HCT116 (cell line): ENCODE measurements around the gene CSNK2B.

ENCODE experiments used
- CTCF ChIP-seq, 3 experiments: fragments of 200-600 bp in 1 of 3; sonication (generic) in 1 of 3; IDR thresholded peaks in 2 of 3; conservative IDR thresholded peaks in 1 of 3; 2 replicates each; pipeline ENCODE4 v1.5.1; 2012 to 2017; ENCODE audit warnings: low read depth in 2 of 3, low read length in 2 of 3, antibody characterized with exemption in 1 of 3, borderline replicate concordance in 1 of 3, control low read depth in 1 of 3, mild to moderate bottlenecking in 1 of 3, mixed read lengths in 1 of 3, mixed run types in 1 of 3, moderate library complexity in 1 of 3; ENCODE audit not compliant: insufficient read depth in 1 of 3
- EGR1 ChIP-seq: IDR thresholded peaks from 2 replicates; pipeline ENCODE4 v1.6.1; 2012; ENCODE audit warnings: low read depth
- POLR2AphosphoS5 ChIP-seq: IDR thresholded peaks from 2 replicates; pipeline ENCODE4 v1.6.1; 2011; ENCODE audit warnings: mild to moderate bottlenecking, low read depth, low read length, moderate library complexity
- RAD21 ChIP-seq: IDR thresholded peaks from 2 replicates; pipeline ENCODE4 v1.6.1; 2012; ENCODE audit warnings: low read depth, mild to moderate bottlenecking
- SIN3A ChIP-seq: IDR thresholded peaks from 2 replicates; pipeline ENCODE4 v1.6.1; 2012; ENCODE audit warnings: low read depth
- ZBTB33 ChIP-seq: IDR thresholded peaks from 2 replicates; pipeline ENCODE4 v1.6.1; 2011; ENCODE audit warnings: mild to moderate bottlenecking, low read length, moderate library complexity; ENCODE audit not compliant: insufficient replicate concordance; ENCODE audit errors: extremely low read depth

GRCh38 chr6:31654574-31655348 lies 11.1 kb upstream of the CSNK2B start:
- TF ChIP-seq SIN3A: no peak
- no peak for TF ChIP-seq POLR2AphosphoS5
- TF ChIP-seq EGR1: no peak
- TF ChIP-seq RAD21: no peak
- no peak for TF ChIP-seq CTCF (IDR thresholded peaks at IDR 0.05 in 2 of 3, conservative IDR thresholded peaks at IDR 0.05 in 1 of 3; ENCODE audit: borderline replicate concordance in 1 of 3, insufficient read depth in 1 of 3, low read depth in 2 of 3, low read length in 2 of 3)
- no peak for TF ChIP-seq ZBTB33
